ENCODE results near the gene ANO1.

Gene ANO1

GRCh38 chr11:70048279-70049024 is 29.7 kb upstream of the ANO1 start:
- Histone ChIP-seq H3K79me1 (ENCODE audit: low read length) (no peaks in the 10 kb centered on the region), H3K27me3 (ENCODE audit: insufficient read depth, low read length) (no peaks in the 10 kb centered on the region), H3K4me1 (ENCODE audit: control insufficient read depth in 1 of 2, insufficient read depth in 2 of 2, low read length in 2 of 2) (peaks cover 0 to 6% of the 10 kb centered on the region in 2 experiments), H3K4ac (ENCODE audit: low read depth, low read length) (no peak overlapping the region), H2BK120ac (ENCODE audit: insufficient read depth, low read length, poor library complexity) (no peak overlapping the region), H4K91ac (ENCODE audit: low read depth, low read length) (no peak overlapping the region), H3K27ac (ENCODE audit: low read depth, low read length) (no peak overlapping the region), H2BK12ac (ENCODE audit: low read length) (no peak overlapping the region), H3K79me2 (ENCODE audit: control insufficient read depth, insufficient read depth, low read length, poor library complexity) (no peaks in the 10 kb centered on the region), H3K14ac (ENCODE audit: low read length) (no peak overlapping the region), H4K8ac (ENCODE audit: low read depth, low read length) (no peak overlapping the region), H3K23ac (ENCODE audit: low read length) (no peak overlapping the region), H2AFZ (ENCODE audit: insufficient read depth, low read length, poor library complexity) (no peak overlapping the region), H3K36me3 (ENCODE audit: control insufficient read depth in 1 of 2, insufficient read depth in 2 of 2, low read length in 2 of 2) (no peaks in the 10 kb centered on the region), H2BK5ac (ENCODE audit: low read depth, low read length, poor library complexity) (no peak overlapping the region), H2AK5ac (ENCODE audit: low read length) (no peak overlapping the region), H3K4me2 (ENCODE audit: low read length) (no peak overlapping the region), H3K9ac (ENCODE audit: low read length) (no peak overlapping the region), H3K4me3 (ENCODE audit: low read depth, low read length) (no peak overlapping the region), H3K9me3 (ENCODE audit: insufficient read depth, low read depth, low read length) (no peaks in the 10 kb centered on the region), H3K18ac (ENCODE audit: low read length) (no peak overlapping the region), H4K12ac (ENCODE audit: low read depth, low read length) (no peak overlapping the region)
- DNase-seq = peak; percentile 36 to 41
- WGBS (ENCODE audit: extremely low coverage, insufficient coverage, insufficient read length) = no CpG with 5 or more reads among the region's 12 CpGs

DNA sequence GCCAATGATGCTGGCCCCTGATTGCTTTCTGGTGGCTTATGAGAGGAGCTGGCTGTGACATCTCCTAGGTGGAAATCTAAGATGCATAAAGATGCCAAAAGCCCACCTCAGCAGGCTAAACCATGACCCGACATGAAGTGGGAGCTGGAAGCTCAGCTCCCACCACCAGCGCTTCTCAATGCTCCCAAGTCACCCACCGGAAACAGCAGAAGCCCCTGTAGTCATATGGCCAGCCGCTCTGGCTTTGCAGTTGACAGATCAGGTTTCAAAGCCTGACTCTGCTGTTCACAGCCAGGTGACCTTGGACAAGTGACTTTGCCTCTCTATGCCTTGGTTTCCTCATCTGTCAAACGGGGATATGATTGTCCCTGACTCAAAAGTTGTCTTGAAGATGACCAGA is 29.1 kb upstream of the ANO1 start:
- Histone ChIP-seq H2BK5ac (ENCODE audit: low read depth, low read length, poor library complexity) (no peak overlapping the region), H4K91ac (ENCODE audit: low read depth, low read length) (no peak overlapping the region), H2AFZ (ENCODE audit: insufficient read depth, low read length, poor library complexity) (no peak overlapping the region), H3K79me1 (ENCODE audit: low read length) (no peaks in the 10 kb centered on the region), H3K4me1 (ENCODE audit: control insufficient read depth in 1 of 2, insufficient read depth in 2 of 2, low read length in 2 of 2) (peaks cover 0 to 6% of the 10 kb centered on the region in 2 experiments), H3K4me3 (ENCODE audit: low read depth, low read length) (no peak overlapping the region), H3K27me3 (ENCODE audit: insufficient read depth, low read length) (no peaks in the 10 kb centered on the region), H3K9ac (ENCODE audit: low read length) (no peak overlapping the region), H4K12ac (ENCODE audit: low read depth, low read length) (no peak overlapping the region), H3K36me3 (ENCODE audit: control insufficient read depth in 1 of 2, insufficient read depth in 2 of 2, low read length in 2 of 2) (no peaks in the 10 kb centered on the region), H3K9me3 (ENCODE audit: insufficient read depth, low read depth, low read length) (peaks cover under 1% of the 10 kb centered on the region), H3K4ac (ENCODE audit: low read depth, low read length) (no peak overlapping the region), H2BK12ac (ENCODE audit: low read length) (no peak overlapping the region), H3K14ac (ENCODE audit: low read length) (no peak overlapping the region), H3K4me2 (ENCODE audit: low read length) (no peak overlapping the region), H3K27ac (ENCODE audit: low read depth, low read length) (no peak overlapping the region), H4K8ac (ENCODE audit: low read depth, low read length) (no peak overlapping the region), H3K18ac (ENCODE audit: low read length) (no peak overlapping the region), H3K23ac (ENCODE audit: low read length) (no peak overlapping the region), H3K79me2 (ENCODE audit: control insufficient read depth, insufficient read depth, low read length, poor library complexity) (no peaks in the 10 kb centered on the region), H2BK120ac (ENCODE audit: insufficient read depth, low read length, poor library complexity) (no peak overlapping the region), H2AK5ac (ENCODE audit: low read length) (no peak overlapping the region)
- DNase-seq = no peak
- no CpG with 5 or more reads among the region's 5 CpGs for WGBS (ENCODE audit: extremely low coverage, insufficient coverage, insufficient read length)

- Histone ChIP-seq H2BK5ac (ENCODE audit: low read depth, low read length, poor library complexity) (no peak overlapping the region), H3K4ac (ENCODE audit: low read depth, low read length) (no peak overlapping the region), H2AFZ (ENCODE audit: insufficient read depth, low read length, poor library complexity) (no peak overlapping the region), H3K27ac (ENCODE audit: low read depth, low read length) (no peak overlapping the region), H4K91ac (ENCODE audit: low read depth, low read length) (no peak overlapping the region), H4K8ac (ENCODE audit: low read depth, low read length) (no peak overlapping the region), H3K27me3 (ENCODE audit: insufficient read depth, low read length) (no peaks in the 10 kb centered on the region), H2AK5ac (ENCODE audit: low read length) (no peak overlapping the region), H3K9me3 (ENCODE audit: insufficient read depth, low read depth, low read length) (peaks cover 3% of the 10 kb centered on the region), H3K4me1 (ENCODE audit: control insufficient read depth in 1 of 2, insufficient read depth in 2 of 2, low read length in 2 of 2) (peaks cover 0 to 6% of the 10 kb centered on the region in 2 experiments), H3K79me2 (ENCODE audit: control insufficient read depth, insufficient read depth, low read length, poor library complexity) (no peaks in the 10 kb centered on the region), H3K23ac (ENCODE audit: low read length) (no peak overlapping the region), H3K4me2 (ENCODE audit: low read length) (no peak overlapping the region), H3K9ac (ENCODE audit: low read length) (no peak overlapping the region), H3K36me3 (ENCODE audit: control insufficient read depth in 1 of 2, insufficient read depth in 2 of 2, low read length in 2 of 2) (no peaks in the 10 kb centered on the region), H4K12ac (ENCODE audit: low read depth, low read length) (no peak overlapping the region), H2BK12ac (ENCODE audit: low read length) (no peak overlapping the region), H3K4me3 (ENCODE audit: low read depth, low read length) (no peak overlapping the region), H3K14ac (ENCODE audit: low read length) (no peak overlapping the region), H3K18ac (ENCODE audit: low read length) (no peak overlapping the region), H3K79me1 (ENCODE audit: low read length) (no peaks in the 10 kb centered on the region), H2BK120ac (ENCODE audit: insufficient read depth, low read length, poor library complexity) (no peak overlapping the region)
- no peak for DNase-seq
- WGBS (ENCODE audit: extremely low coverage, insufficient coverage, insufficient read length) = no CpG with 5 or more reads among the region's 7 CpGs
These were observed 27.9 kb upstream of the ANO1 start for GRCh38 chr11:70050243-70050642.

DNA sequence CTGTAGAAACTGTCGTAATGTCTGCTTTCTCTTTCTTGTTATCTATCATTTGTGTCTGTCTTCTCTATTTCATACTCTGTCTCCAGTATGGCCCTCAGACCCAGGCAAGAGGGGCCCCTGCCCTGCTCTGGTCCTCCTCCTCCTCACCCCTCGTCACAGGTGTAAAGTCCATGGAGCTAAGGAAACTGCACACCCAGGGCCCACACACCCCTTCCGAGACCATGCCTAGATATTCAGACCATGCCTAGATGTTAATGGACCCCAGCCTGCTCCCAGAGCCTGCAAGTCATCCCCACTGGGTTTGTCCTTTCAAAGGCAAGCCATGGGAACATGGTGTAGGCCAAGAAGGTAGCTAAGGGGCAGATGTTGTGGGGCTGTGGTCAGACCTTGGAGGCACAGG is 24.1 kb upstream of the ANO1 start:
- no peak overlapping the region for H4K8ac ChIP-seq (ENCODE audit: low read depth, low read length)
- no peaks in the 10 kb centered on the region for H3K79me1 ChIP-seq (ENCODE audit: low read length)
- H2BK5ac ChIP-seq (ENCODE audit: low read depth, low read length, poor library complexity) = no peak overlapping the region
- H3K36me3 ChIP-seq (ENCODE audit: control insufficient read depth in 1 of 2, insufficient read depth in 2 of 2, low read length in 2 of 2) = no peaks in the 10 kb centered on the region
- no peak overlapping the region for H2AFZ ChIP-seq (ENCODE audit: insufficient read depth, low read length, poor library complexity)
- H2AK5ac ChIP-seq (ENCODE audit: low read length) = no peak overlapping the region
- H3K9ac ChIP-seq (ENCODE audit: low read length) = no peak overlapping the region
- H3K27me3 ChIP-seq (ENCODE audit: insufficient read depth, low read length) = no peaks in the 10 kb centered on the region
- no peaks in the 10 kb centered on the region for H3K79me2 ChIP-seq (ENCODE audit: control insufficient read depth, insufficient read depth, low read length, poor library complexity)
- H3K23ac ChIP-seq (ENCODE audit: low read length) = no peak overlapping the region
- no peak overlapping the region for H3K4ac ChIP-seq (ENCODE audit: low read depth, low read length)
- no CpG with 5 or more reads among the region's 3 CpGs for WGBS (ENCODE audit: extremely low coverage, insufficient coverage, insufficient read length)
- no peak overlapping the region for H3K18ac ChIP-seq (ENCODE audit: low read length)
- peaks cover 0 to 2% of the 10 kb centered on the region in 2 experiments for H3K4me1 ChIP-seq (ENCODE audit: control insufficient read depth in 1 of 2, insufficient read depth in 2 of 2, low read length in 2 of 2)
- H2BK120ac ChIP-seq (ENCODE audit: insufficient read depth, low read length, poor library complexity) = no peak overlapping the region
- no peak overlapping the region for H3K4me2 ChIP-seq (ENCODE audit: low read length)
- no peak overlapping the region for H3K14ac ChIP-seq (ENCODE audit: low read length)
- H4K12ac ChIP-seq (ENCODE audit: low read depth, low read length) = no peak overlapping the region
- peaks cover 3% of the 10 kb centered on the region for H3K9me3 ChIP-seq (ENCODE audit: insufficient read depth, low read depth, low read length)
- no peak overlapping the region for H3K4me3 ChIP-seq (ENCODE audit: low read depth, low read length)
- H4K91ac ChIP-seq (ENCODE audit: low read depth, low read length) = no peak overlapping the region
- no peak for DNase-seq
- H2BK12ac ChIP-seq (ENCODE audit: low read length) = no peak overlapping the region
- no peak overlapping the region for H3K27ac ChIP-seq (ENCODE audit: low read depth, low read length)

All from trophoblast cell (in vitro differentiated cells and primary cell).